PFSK-1 (cell line): ENCODE measurements around the gene MRPL55.

Experiments
- POLR2AphosphoS5 ChIP-seq: IDR thresholded peaks from 2 replicates; pipeline ENCODE4 v1.6.1; 2012; ENCODE audit warnings: low read depth, mild to moderate bottlenecking, control low read depth, low read length, moderate library complexity
- SIN3A ChIP-seq: IDR thresholded peaks from 2 replicates; pipeline ENCODE4 v1.6.1; 2012; ENCODE audit warnings: mild to moderate bottlenecking, low read length, moderate library complexity, borderline replicate concordance; ENCODE audit not compliant: insufficient read depth
- TAF1 ChIP-seq: IDR thresholded peaks from 2 replicates; pipeline ENCODE4 v1.6.1; 2012; ENCODE audit warnings: low read length, control low read depth, borderline replicate concordance; ENCODE audit not compliant: insufficient read depth
- TF ChIP-seq, protein P1 (sequence below), 2 experiments: IDR thresholded peaks; 2 replicates each; pipeline versions ENCODE4 v1.6.1 to v1.8.0; 2011 to 2012; ENCODE audit warnings: low read depth in 2 of 2, low read length in 2 of 2, control low read depth in 1 of 2, inconsistent platforms in 1 of 2, mild to moderate bottlenecking in 1 of 2, moderate library complexity in 1 of 2; ENCODE audit not compliant: insufficient read depth in 1 of 2

DNA sequence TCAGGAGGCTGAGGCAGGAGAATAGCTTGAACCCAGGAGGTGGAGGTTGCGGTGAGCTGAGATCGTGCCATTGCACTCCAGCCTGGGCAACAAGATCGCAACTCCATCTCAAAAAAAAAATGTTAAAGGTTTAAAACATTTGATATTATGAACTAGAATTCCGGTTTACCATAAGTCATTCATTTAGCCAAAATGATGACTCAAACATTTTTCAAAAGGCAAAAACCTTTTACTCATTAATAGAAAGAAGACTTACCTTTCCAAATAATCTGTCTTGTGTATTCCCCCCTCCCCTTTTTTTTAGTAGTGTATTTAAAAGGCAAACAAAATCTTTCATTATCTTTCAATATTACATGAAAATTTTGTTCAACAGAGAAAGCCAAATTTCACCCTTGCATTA, 8.2 kb upstream of the MRPL55 start:
- no peak for TF ChIP-seq POLR2AphosphoS5
- TF ChIP-seq, protein P1, sequence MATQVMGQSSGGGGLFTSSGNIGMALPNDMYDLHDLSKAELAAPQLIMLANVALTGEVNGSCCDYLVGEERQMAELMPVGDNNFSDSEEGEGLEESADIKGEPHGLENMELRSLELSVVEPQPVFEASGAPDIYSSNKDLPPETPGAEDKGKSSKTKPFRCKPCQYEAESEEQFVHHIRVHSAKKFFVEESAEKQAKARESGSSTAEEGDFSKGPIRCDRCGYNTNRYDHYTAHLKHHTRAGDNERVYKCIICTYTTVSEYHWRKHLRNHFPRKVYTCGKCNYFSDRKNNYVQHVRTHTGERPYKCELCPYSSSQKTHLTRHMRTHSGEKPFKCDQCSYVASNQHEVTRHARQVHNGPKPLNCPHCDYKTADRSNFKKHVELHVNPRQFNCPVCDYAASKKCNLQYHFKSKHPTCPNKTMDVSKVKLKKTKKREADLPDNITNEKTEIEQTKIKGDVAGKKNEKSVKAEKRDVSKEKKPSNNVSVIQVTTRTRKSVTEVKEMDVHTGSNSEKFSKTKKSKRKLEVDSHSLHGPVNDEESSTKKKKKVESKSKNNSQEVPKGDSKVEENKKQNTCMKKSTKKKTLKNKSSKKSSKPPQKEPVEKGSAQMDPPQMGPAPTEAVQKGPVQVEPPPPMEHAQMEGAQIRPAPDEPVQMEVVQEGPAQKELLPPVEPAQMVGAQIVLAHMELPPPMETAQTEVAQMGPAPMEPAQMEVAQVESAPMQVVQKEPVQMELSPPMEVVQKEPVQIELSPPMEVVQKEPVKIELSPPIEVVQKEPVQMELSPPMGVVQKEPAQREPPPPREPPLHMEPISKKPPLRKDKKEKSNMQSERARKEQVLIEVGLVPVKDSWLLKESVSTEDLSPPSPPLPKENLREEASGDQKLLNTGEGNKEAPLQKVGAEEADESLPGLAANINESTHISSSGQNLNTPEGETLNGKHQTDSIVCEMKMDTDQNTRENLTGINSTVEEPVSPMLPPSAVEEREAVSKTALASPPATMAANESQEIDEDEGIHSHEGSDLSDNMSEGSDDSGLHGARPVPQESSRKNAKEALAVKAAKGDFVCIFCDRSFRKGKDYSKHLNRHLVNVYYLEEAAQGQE (IDR thresholded peaks at IDR 0.05; ENCODE audit: insufficient read depth in 1 of 2, low read depth in 2 of 2, low read length in 2 of 2) = no peak
- TF ChIP-seq TAF1 = no peak
- TF ChIP-seq SIN3A = no peak
